ENCODE measurements around the gene MOB3A.
"Not testable (repeated sequence)": the region's sequence is repeated elsewhere in the genome, so short reads cannot be mapped to it uniquely, and the experiment has no call there.

Gene MOB3A

GRCh38 chr19:2034253-2034652 is 61.9 kb downstream of the MOB3A start:
- H3K9me3 ChIP-seq (ENCODE audit: control insufficient read depth, insufficient read depth, low read length); H3K27ac ChIP-seq (ENCODE audit: low read depth, low read length); H3K4me3 ChIP-seq (ENCODE audit: low read depth, low read length); H3K4me1 ChIP-seq (ENCODE audit: control insufficient read depth, insufficient read depth, low read length); H3K9ac ChIP-seq (ENCODE audit: low read depth, low read length); H3K27me3 ChIP-seq (ENCODE audit: control insufficient read depth, insufficient read depth, low read length): not testable (repeated sequence)
- peaks cover 11% of the 10 kb centered on the region for H3K36me3 ChIP-seq (ENCODE audit: control insufficient read depth, insufficient read depth, low read length)

- no peak overlapping the region for H3K27ac ChIP-seq (ENCODE audit: low read depth, low read length)
- H3K9ac ChIP-seq (ENCODE audit: low read depth, low read length) = no peak overlapping the region
- no peaks in the 10 kb centered on the region; the same call in 1 of the 2 replicates for H3K4me1 ChIP-seq (ENCODE audit: control insufficient read depth, insufficient read depth, low read length)
- H3K9me3 ChIP-seq (ENCODE audit: control insufficient read depth, insufficient read depth, low read length) = no peaks in the 10 kb centered on the region
- no peaks in the 10 kb centered on the region for H3K27me3 ChIP-seq (ENCODE audit: control insufficient read depth, insufficient read depth, low read length)
- no peak overlapping the region for H3K4me3 ChIP-seq (ENCODE audit: low read depth, low read length)
- peaks cover 7% of the 10 kb centered on the region for H3K36me3 ChIP-seq (ENCODE audit: control insufficient read depth, insufficient read depth, low read length)
Measured at GRCh38 chr19:2033825-2034159, 62.3 kb downstream of the MOB3A start.

- H3K27me3 ChIP-seq (ENCODE audit: control insufficient read depth, insufficient read depth, low read length) = no peaks in the 10 kb centered on the region
- no peaks in the 10 kb centered on the region for H3K9me3 ChIP-seq (ENCODE audit: control insufficient read depth, insufficient read depth, low read length)
- H3K9ac ChIP-seq (ENCODE audit: low read depth, low read length) = no peak overlapping the region
- H3K4me1 ChIP-seq (ENCODE audit: control insufficient read depth, insufficient read depth, low read length) = no peaks in the 10 kb centered on the region; the same call in 1 of the 2 replicates
- H3K4me3 ChIP-seq (ENCODE audit: low read depth, low read length) = no peak overlapping the region
- H3K27ac ChIP-seq (ENCODE audit: low read depth, low read length) = no peak overlapping the region
- H3K36me3 ChIP-seq (ENCODE audit: control insufficient read depth, insufficient read depth, low read length) = 0 out of 2 replicates have a peak, but pooled peaks cover 2% of the 10 kb centered on the region
Measured at GRCh38 chr19:2033115-2033824, 62.9 kb downstream of the MOB3A start.

GRCh38 chr19:2032296-2032941 is 63.7 kb downstream of the MOB3A start:
- peak overlapping the region; percentile 55 for H3K27ac ChIP-seq (ENCODE audit: low read depth, low read length)
- no peaks in the 10 kb centered on the region for H3K9me3 ChIP-seq (ENCODE audit: control insufficient read depth, insufficient read depth, low read length)
- no peak overlapping the region for H3K9ac ChIP-seq (ENCODE audit: low read depth, low read length)
- H3K36me3 ChIP-seq (ENCODE audit: control insufficient read depth, insufficient read depth, low read length) = no peaks in the 10 kb centered on the region
- no peaks in the 10 kb centered on the region for H3K27me3 ChIP-seq (ENCODE audit: control insufficient read depth, insufficient read depth, low read length)
- no peak overlapping the region for H3K4me3 ChIP-seq (ENCODE audit: low read depth, low read length)
- no peaks in the 10 kb centered on the region; the same call in 1 of the 2 replicates for H3K4me1 ChIP-seq (ENCODE audit: control insufficient read depth, insufficient read depth, low read length)

- H3K36me3 ChIP-seq (ENCODE audit: control insufficient read depth, insufficient read depth, low read length) = no peaks in the 10 kb centered on the region
- no peaks in the 10 kb centered on the region; the same call in 1 of the 2 replicates for H3K9me3 ChIP-seq (ENCODE audit: control insufficient read depth, insufficient read depth, low read length)
- H3K4me3 ChIP-seq (ENCODE audit: low read depth, low read length) = no peak overlapping the region
- H3K9ac ChIP-seq (ENCODE audit: low read depth, low read length) = no peak overlapping the region
- no peaks in the 10 kb centered on the region; the same call in 1 of the 2 replicates for H3K4me1 ChIP-seq (ENCODE audit: control insufficient read depth, insufficient read depth, low read length)
- no peaks in the 10 kb centered on the region for H3K27me3 ChIP-seq (ENCODE audit: control insufficient read depth, insufficient read depth, low read length)
- H3K27ac ChIP-seq (ENCODE audit: low read depth, low read length) = no peak overlapping the region
Measured at GRCh38 chr19:2027361-2027760, 68.8 kb downstream of the MOB3A start.

- H3K9ac ChIP-seq (ENCODE audit: low read depth, low read length) = no peak overlapping the region
- no peaks in the 10 kb centered on the region for H3K4me1 ChIP-seq (ENCODE audit: control insufficient read depth, insufficient read depth, low read length)
- no peak overlapping the region for H3K27ac ChIP-seq (ENCODE audit: low read depth, low read length)
- no peaks in the 10 kb centered on the region for H3K36me3 ChIP-seq (ENCODE audit: control insufficient read depth, insufficient read depth, low read length)
- H3K9me3 ChIP-seq (ENCODE audit: control insufficient read depth, insufficient read depth, low read length) = no peaks in the 10 kb centered on the region; the same call in 1 of the 2 replicates
- H3K4me3 ChIP-seq (ENCODE audit: low read depth, low read length) = no peak overlapping the region
- H3K27me3 ChIP-seq (ENCODE audit: control insufficient read depth, insufficient read depth, low read length) = no peaks in the 10 kb centered on the region
Measured at GRCh38 chr19:2026770-2027169, 69.4 kb downstream of the MOB3A start.

GRCh38 chr19:2022289-2022688 is 73.8 kb downstream of the MOB3A start:
- Histone ChIP-seq H3K27ac (ENCODE audit: low read depth, low read length) (no peak overlapping the region), H3K27me3 (ENCODE audit: control insufficient read depth, insufficient read depth, low read length) (no peaks in the 10 kb centered on the region), H3K4me3 (ENCODE audit: low read depth, low read length) (no peak overlapping the region), H3K9me3 (ENCODE audit: control insufficient read depth, insufficient read depth, low read length) (no peaks in the 10 kb centered on the region; the same call in 1 of the 2 replicates), H3K9ac (ENCODE audit: low read depth, low read length) (no peak overlapping the region), H3K36me3 (ENCODE audit: control insufficient read depth, insufficient read depth, low read length) (no peaks in the 10 kb centered on the region), H3K4me1 (ENCODE audit: control insufficient read depth, insufficient read depth, low read length) (no peaks in the 10 kb centered on the region)

GRCh38 chr19:2021453-2022140 is 74.5 kb downstream of the MOB3A start:
- Histone ChIP-seq H3K4me3 (ENCODE audit: low read depth, low read length) (no peak overlapping the region), H3K9me3 (ENCODE audit: control insufficient read depth, insufficient read depth, low read length) (no peaks in the 10 kb centered on the region; the same call in 1 of the 2 replicates), H3K4me1 (ENCODE audit: control insufficient read depth, insufficient read depth, low read length) (no peaks in the 10 kb centered on the region), H3K36me3 (ENCODE audit: control insufficient read depth, insufficient read depth, low read length) (no peaks in the 10 kb centered on the region), H3K9ac (ENCODE audit: low read depth, low read length) (no peak overlapping the region), H3K27me3 (ENCODE audit: control insufficient read depth, insufficient read depth, low read length) (no peaks in the 10 kb centered on the region), H3K27ac (ENCODE audit: low read depth, low read length) (no peak overlapping the region)
